Fibroblast of lung (primary cell): ENCODE measurements around the gene SPDYE5.
"Not testable (repeated sequence)": the region's sequence is repeated elsewhere in the genome, so short reads cannot be mapped to it uniquely, and the experiment has no call there.

ENCODE experiments used
- CTCF ChIP-seq, 2 donors: IDR thresholded peaks in 1 of 2; conservative IDR thresholded peaks in 1 of 2; 1 replicate in 1 of 2; 2 replicates in 1 of 2; pipeline ENCODE4 v1.5.1; 2011 to 2012; ENCODE audit warnings: low read length in 2 of 2, control low read depth in 1 of 2, inconsistent platforms in 1 of 2, low read depth in 1 of 2, mild to moderate bottlenecking in 1 of 2
- EZH2 ChIP-seq: IDR thresholded peaks from 2 replicates; pipeline ENCODE4 v1.5.1; 2012; ENCODE audit warnings: low read length, control low read depth, mild to moderate bottlenecking; ENCODE audit errors: missing control alignments

GRCh38 chr7:75477457-75477856 lies 14.7 kb upstream of the SPDYE5 start:
- TF ChIP-seq CTCF (conservative IDR thresholded peaks at IDR 0.05 in 1 of 2, IDR thresholded peaks at IDR 0.05 in 1 of 2; ENCODE audit: low read depth in 1 of 2, low read length in 2 of 2); EZH2: not testable (repeated sequence)
